PC-3 (cell line): Measurements from ENCODE around the gene STARD9.

Experiments
- CTCF ChIP-seq: fragments of 300-600 bp; sonication (generic); conservative IDR thresholded peaks from 2 replicates; pipeline ENCODE4 v1.5.1; 2017; ENCODE audit warnings: antibody characterized with exemption, low read depth, mild to moderate bottlenecking, low read length
- EZH2 ChIP-seq: fragments of 300-600 bp; sonication (generic); IDR thresholded peaks from one replicate; pipeline ENCODE4 v1.6.1; 2017; ENCODE audit warnings: antibody characterized with exemption, mild to moderate bottlenecking, low read length; ENCODE audit not compliant: unreplicated experiment
- EZH2phosphoT487 ChIP-seq: fragments of 300-600 bp; sonication (generic); IDR thresholded peaks from 2 replicates; pipeline ENCODE4 v1.6.1; 2018; ENCODE audit warnings: mild to moderate bottlenecking, antibody characterized with exemption, low read length, borderline replicate concordance

- TF ChIP-seq CTCF, result no peak
- no peak for TF ChIP-seq EZH2
- no peak for TF ChIP-seq EZH2phosphoT487
Measured at GRCh38 chr15:42688301-42688700, 112.9 kb downstream of the STARD9 start.
